Progenitor cell of endocrine pancreas (in vitro differentiated cells): ENCODE data around the gene INCENP. TPM values are rescaled to one million over a fixed set of nuclear protein-coding genes. Genes with fewer than 3 reads are reported as not detected.

Experiments used
- DNase-seq: peaks from one replicate; pipeline ENCODE4 v3.0.0; 2021; ENCODE audit warnings: low spot score; ENCODE audit not compliant: unreplicated experiment
- H3K27ac Mint-ChIP-seq: 2 replicates; pipeline ENCODE4 v1.8.0; 2021; ENCODE audit warnings: mild to moderate bottlenecking, moderate library complexity, mixed read lengths
- H3K27me3 Mint-ChIP-seq: 2 replicates; pipeline ENCODE4 v1.8.0; 2021; ENCODE audit warnings: mixed read lengths
- H3K36me3 Mint-ChIP-seq: 2 replicates; pipeline ENCODE4 v1.8.0; 2022; ENCODE audit warnings: mixed read lengths; ENCODE audit not compliant: insufficient read depth
- H3K4me1 Mint-ChIP-seq: 2 replicates; pipeline ENCODE4 v1.8.0; 2021; ENCODE audit warnings: low read depth, mixed read lengths
- H3K4me3 Mint-ChIP-seq: 2 replicates; pipeline ENCODE4 v1.8.0; 2021; ENCODE audit warnings: low read depth, mild to moderate bottlenecking, moderate library complexity, mixed read lengths
- H3K9me3 Mint-ChIP-seq: 2 replicates; pipeline ENCODE4 v1.8.0; 2021; ENCODE audit warnings: low read depth, mixed read lengths
- CTCF ChIP-seq: fragments of 200-600 bp; sonication (generic); IDR thresholded peaks from one replicate; pipeline ENCODE4 v1.5.0; 2021; ENCODE audit warnings: antibody characterized with exemption, mild to moderate bottlenecking; ENCODE audit not compliant: unreplicated experiment
- total RNA-seq: library from RNA; stranded (reverse); gene quantifications from 2 replicates; pipeline ENCODE4 v1.2.1, GENCODE V29; 2021

The INCENP gene
- total RNA-seq, 1 donor from 2014 or later, result 60.5 TPM

GRCh38 chr11:62142921-62143320, 19.1 kb downstream of the INCENP start:
- Mint-ChIP-seq H3K4me3 (no peak overlapping the region), H3K9me3 (no peaks in the 10 kb centered on the region), H3K27ac (no peak overlapping the region), H3K27me3 (no peaks in the 10 kb centered on the region), H3K36me3 (peaks cover 11% of the 10 kb centered on the region), H3K4me1 (no peaks in the 10 kb centered on the region)
- TF ChIP-seq CTCF, result no peak
- DNase-seq, result no peak

DNA sequence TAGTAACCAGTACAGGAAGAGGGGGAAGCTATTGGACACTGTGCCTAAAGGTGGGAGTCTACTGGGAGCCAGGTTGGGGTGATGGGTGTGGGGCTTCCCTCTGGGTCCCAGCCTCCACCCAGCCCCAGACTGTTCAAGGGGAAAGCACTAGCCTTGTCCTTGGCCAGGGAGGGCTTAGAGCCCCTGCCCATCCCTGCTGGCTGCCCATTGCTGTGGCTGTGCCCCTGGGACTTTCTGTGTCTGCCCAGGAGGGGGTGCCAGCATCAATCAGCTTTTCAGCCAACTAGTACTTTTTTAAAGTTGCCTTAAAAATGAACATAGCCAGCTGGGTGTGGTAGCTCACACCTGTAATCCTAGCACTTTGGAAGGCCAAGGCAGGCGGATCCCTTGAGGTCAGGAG, 19.9 kb downstream of the INCENP start:
- no peak for DNase-seq
- peaks cover 11% of the 10 kb centered on the region for H3K36me3 Mint-ChIP-seq
- no peaks in the 10 kb centered on the region for H3K9me3 Mint-ChIP-seq
- H3K4me3 Mint-ChIP-seq, result no peak overlapping the region
- H3K27me3 Mint-ChIP-seq, result no peaks in the 10 kb centered on the region
- TF ChIP-seq CTCF, result no peak
- no peaks in the 10 kb centered on the region for H3K4me1 Mint-ChIP-seq
- no peak overlapping the region for H3K27ac Mint-ChIP-seq

DNA sequence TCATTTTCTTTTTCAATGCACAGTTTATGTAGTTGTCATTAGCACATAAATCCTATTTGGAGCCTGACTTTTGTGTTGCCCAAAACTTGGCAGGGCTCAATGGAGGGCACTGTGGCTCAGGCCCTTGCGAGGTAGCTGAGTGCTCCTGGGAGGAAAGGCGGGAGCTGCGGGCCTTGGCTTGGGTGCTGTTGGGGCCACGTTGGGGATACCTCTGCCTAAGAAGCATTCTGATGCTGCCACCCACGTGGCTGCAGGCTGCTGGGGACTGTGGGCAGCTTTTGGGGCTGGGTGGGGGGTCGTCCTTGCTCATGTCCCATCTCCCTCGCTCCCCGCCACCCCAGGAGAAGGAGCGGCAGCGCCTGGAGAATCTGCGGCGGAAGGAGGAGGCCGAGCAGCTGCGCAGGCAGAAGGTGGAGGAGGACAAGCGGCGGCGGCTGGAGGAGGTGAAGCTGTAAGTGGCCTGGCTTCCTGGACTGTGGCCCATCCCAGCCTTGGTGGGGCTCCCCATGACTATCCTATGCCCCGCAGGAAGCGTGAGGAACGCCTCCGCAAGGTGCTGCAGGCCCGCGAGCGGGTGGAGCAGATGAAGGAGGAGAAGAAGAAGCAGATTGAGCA, 20.9 kb downstream of the INCENP start:
- H3K36me3 Mint-ChIP-seq, result peaks cover 14% of the 10 kb centered on the region
- TF ChIP-seq CTCF, result no peak
- no peak overlapping the region for H3K4me3 Mint-ChIP-seq
- H3K9me3 Mint-ChIP-seq, result no peaks in the 10 kb centered on the region
- H3K27ac Mint-ChIP-seq, result peak overlapping the region; percentile 64
- H3K4me1 Mint-ChIP-seq, result no peaks in the 10 kb centered on the region
- H3K27me3 Mint-ChIP-seq, result no peaks in the 10 kb centered on the region
- no peak for DNase-seq

DNA sequence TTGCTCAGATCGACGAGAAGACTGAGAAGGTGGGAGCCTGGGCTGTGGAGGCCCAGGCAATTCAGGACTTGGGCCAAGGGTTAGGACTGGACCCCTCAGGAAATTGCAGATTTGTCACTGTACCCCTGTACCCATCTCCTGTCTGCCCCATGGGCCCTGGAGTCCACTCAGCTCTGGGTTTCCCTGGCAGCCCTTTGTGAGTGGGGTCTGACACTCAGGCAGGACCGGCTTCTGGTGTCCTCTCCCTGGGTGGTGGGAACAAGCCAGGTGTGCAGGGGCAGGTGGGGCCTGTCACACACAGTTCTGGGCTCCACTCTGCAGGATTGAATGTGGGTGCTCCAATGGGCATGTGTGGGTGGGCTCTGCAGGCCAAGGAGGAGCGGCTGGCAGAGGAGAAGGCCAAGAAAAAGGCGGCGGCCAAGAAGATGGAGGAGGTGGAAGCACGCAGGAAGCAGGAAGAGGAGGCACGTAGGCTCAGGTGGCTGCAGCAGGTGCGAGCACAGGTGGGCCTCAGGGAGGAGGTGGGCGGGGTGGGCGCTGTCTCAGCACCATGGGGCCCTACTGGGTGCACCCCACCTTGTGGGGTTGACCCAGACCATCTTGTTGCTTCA, 21.6 kb downstream of the INCENP start:
- no peak for DNase-seq
- H3K4me1 Mint-ChIP-seq, result no peaks in the 10 kb centered on the region
- no peak for TF ChIP-seq CTCF
- no peak overlapping the region for H3K4me3 Mint-ChIP-seq
- peak overlapping the region; percentile 64 for H3K27ac Mint-ChIP-seq
- H3K9me3 Mint-ChIP-seq, result no peaks in the 10 kb centered on the region
- H3K27me3 Mint-ChIP-seq, result no peaks in the 10 kb centered on the region
- peaks cover 15% of the 10 kb centered on the region for H3K36me3 Mint-ChIP-seq

DNA sequence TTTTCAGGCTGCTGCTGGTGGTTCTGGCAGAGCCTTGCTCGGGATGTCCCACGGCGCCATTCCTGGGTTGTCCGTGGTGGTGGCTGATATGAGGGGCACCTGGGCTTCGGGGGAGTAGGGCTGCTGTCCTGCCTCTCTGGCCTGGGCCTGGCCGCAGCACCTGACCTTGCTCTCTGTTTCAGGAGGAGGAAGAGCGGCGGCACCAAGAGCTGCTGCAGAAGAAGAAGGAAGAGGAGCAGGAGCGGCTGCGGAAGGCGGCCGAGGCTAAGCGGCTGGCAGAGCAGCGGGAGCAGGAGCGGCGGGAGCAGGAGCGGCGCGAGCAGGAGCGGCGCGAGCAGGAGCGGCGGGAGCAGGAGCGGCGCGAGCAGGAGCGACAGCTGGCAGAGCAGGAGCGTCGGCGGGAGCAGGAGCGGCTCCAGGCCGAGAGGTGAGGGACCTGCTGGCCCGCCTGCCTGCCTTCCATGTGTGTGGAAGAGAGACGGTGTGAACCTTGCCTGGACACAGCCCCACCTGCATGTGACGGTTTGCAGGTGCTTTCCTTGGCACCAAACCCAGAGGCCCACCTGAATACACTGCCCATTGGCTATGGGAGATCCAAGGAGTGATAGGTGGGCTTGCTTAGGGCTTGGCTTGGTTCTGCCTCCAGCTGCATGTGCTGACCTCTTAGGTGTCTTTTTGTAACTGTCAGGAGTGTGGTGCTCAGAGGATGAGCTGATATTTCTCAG, 22.8 kb downstream of the INCENP start:
- Mint-ChIP-seq H3K4me1 (no peaks in the 10 kb centered on the region), H3K4me3 (no peak overlapping the region), H3K36me3 (peaks cover 17% of the 10 kb centered on the region), H3K27me3 (no peaks in the 10 kb centered on the region), H3K9me3 (no peaks in the 10 kb centered on the region), H3K27ac (no peak overlapping the region)
- no peak for TF ChIP-seq CTCF
- no peak for DNase-seq
